Keratinocyte (primary cell): ENCODE data around the gene MX2.

ENCODE experiments used
- CTCF ChIP-seq, 3 experiments: IDR thresholded peaks in 1 of 3; conservative IDR thresholded peaks in 1 of 3; optimal IDR thresholded peaks in 1 of 3; 2 replicates in 2 of 3; 3 replicates in 1 of 3; pipeline versions ENCODE3 to v1.5.1; 2011; ENCODE audit warnings: low read length in 3 of 3, mild to moderate bottlenecking in 3 of 3, moderate library complexity in 2 of 3, control low read depth in 1 of 3, inconsistent platforms in 1 of 3; ENCODE audit not compliant: insufficient read depth in 2 of 3; ENCODE audit errors: extremely low read depth in 1 of 3
- EZH2 ChIP-seq: IDR thresholded peaks from one replicate; pipeline ENCODE4 v1.6.1; 2012; ENCODE audit warnings: inconsistent platforms, mild to moderate bottlenecking, low read length, moderate library complexity

GRCh38 chr21:41328660-41329607, 32.9 kb upstream of the MX2 start:
- TF ChIP-seq CTCF (optimal IDR thresholded peaks at IDR 0.05 in 1 of 3, IDR thresholded peaks at IDR 0.05 in 1 of 3, conservative IDR thresholded peaks at IDR 0.05 in 1 of 3; ENCODE audit: extremely low read depth in 1 of 3, insufficient read depth in 2 of 3, low read length in 3 of 3) (no peak), EZH2 (no peak)
